ENCODE results near the gene URB1.

URB1 gene

DNA sequence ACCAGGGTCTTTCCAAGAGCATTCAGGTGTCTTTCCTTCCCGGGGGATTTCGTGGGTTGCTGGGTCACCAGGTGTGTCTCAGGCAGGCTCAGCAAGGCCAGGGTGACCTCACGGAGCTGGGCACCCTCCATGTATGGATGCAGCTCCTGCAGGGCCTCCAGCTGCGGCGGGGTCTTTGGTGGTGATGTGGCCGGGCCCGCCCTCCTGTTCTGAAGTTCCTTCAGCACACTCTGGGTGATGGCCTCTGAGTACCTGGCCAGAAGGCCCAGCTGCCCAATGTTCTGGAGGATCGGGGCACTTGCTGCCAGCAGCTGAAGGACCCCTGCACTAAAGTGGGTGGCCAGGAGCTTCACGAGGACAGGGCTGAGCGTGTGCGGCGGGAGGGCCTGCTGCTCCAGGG, 45.5 kb downstream of the URB1 start:
- Histone ChIP-seq H3K36me3 (ENCODE audit: control insufficient read depth, insufficient read depth, low read length) (peaks cover 45% of the 10 kb centered on the region), H3K27me3 (ENCODE audit: control insufficient read depth, insufficient read depth, low read length) (no peaks in the 10 kb centered on the region), H3K4me1 (ENCODE audit: control insufficient read depth, insufficient read depth, low read length) (no peaks in the 10 kb centered on the region), H3K9me3 (ENCODE audit: control insufficient read depth, insufficient read depth, low read length) (no peaks in the 10 kb centered on the region), H3K4me3 (ENCODE audit: low read length) (no peak overlapping the region), H3K27ac (ENCODE audit: low read length) (no peak overlapping the region)
- no peak for DNase-seq (ENCODE audit: low read depth, low spot score)
- no CpG with 5 or more reads among the region's 12 CpGs for WGBS (ENCODE audit: insufficient coverage, insufficient read length)

DNA sequence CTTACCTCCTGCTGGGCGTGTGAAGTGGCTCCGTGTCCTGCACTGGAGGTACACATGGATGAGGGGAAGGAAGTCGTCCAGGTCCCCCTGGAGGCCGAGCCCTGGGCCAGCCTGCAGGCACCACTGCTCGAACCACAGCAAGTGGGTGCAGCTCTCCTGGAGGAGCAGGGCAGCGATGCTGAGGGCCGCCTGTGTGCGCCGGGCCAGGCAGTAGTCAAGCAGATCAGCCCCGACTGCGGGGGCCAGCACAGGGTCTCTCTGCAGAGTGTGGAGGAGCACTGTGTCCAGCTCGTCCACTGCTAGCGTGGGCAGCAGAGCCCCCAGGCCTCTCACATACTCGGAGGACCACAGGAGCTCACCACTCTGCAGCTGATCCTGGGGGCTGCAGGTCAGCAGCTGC, 45.9 kb downstream of the URB1 start:
- Histone ChIP-seq H3K36me3 (ENCODE audit: control insufficient read depth, insufficient read depth, low read length) (peaks cover 48% of the 10 kb centered on the region), H3K4me1 (ENCODE audit: control insufficient read depth, insufficient read depth, low read length) (no peaks in the 10 kb centered on the region), H3K27me3 (ENCODE audit: control insufficient read depth, insufficient read depth, low read length) (no peaks in the 10 kb centered on the region), H3K27ac (ENCODE audit: low read length) (no peak overlapping the region), H3K4me3 (ENCODE audit: low read length) (no peak overlapping the region), H3K9me3 (ENCODE audit: control insufficient read depth, insufficient read depth, low read length) (no peaks in the 10 kb centered on the region)
- no CpG with 5 or more reads among the region's 14 CpGs for WGBS (ENCODE audit: insufficient coverage, insufficient read length)
- no peak for DNase-seq (ENCODE audit: low read depth, low spot score)

DNA sequence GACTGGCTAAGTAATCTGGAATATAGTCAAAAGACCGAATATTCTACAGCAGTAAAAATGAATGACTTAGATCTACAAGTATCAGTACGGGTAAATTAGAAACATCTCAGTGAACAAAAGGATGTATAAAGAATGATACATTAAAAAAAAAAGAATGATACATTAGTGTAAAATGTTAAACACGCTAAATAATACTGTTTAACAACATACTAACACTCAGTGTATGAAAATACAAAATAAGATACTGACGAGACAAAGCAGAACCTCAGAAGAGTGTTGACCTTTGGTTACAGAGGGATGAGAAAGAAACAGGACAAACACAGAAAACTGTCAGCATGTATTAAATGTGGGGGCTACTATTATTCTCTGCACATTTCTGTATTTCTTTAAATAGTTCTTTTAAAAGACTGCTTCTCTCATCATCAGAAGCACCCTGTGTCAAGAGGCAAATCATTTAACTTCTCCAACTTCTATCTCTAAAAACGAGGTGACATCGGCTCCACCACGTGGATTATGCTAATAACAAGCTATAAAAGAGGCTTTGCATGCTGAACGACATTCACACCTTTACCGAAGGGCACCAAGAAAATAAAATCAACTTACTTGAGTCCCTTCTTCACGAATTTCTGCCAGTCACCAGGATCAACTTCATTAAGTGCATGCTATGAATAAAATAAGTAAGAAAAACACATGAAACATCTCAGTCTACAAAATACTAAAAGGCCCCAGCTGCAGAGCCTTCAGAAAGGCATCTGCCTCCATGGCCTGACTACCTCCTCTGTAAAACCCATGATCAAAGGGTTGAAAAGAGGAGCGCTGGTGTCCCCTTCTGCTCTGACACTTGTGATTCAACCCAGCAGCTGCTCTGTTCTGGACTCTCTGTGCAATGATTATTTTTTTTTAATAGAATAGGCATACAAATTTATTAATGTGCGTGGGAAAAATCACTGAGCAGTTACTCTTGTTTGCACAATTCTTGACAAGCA, 51.7 kb downstream of the URB1 start:
- H3K27ac ChIP-seq (ENCODE audit: low read length): no peak overlapping the region
- no peak for DNase-seq (ENCODE audit: low read depth, low spot score)
- WGBS (ENCODE audit: insufficient coverage, insufficient read length): no CpG with 5 or more reads among the region's 12 CpGs

DNA sequence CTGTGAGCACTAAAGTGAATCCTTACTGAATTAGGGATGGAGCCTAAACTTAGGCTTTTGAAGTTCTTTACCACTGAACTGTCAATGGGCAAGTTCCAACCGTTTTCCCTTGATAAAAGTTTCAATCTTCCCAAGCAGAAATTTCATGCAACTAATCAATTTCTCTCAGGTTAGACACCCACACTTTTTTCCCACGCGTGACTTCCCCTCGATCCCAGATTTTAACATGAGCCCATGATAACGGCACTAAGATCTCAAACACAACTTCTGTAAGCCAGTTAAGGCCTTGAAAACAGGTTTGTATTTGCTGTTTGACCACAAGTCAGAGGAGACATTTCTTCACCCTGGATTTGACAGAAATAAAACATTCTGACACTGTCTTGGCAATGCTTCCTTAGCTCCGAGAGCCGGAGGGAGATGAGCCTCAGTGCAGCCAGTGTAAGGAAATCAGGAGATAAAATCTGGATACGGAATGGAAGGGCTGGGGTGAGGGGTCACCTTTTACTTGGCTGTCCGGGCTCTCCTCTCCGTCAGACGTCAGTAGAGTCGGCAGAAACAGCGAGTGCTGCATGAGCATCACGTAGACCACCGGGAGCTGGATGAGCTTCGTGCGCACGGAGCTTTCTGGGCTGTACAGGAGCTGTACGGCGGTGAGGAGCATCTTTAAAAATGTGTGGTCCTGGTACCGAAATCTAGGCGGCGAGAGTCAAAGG, 54.4 kb downstream of the URB1 start:
- Histone ChIP-seq H3K4me1 (ENCODE audit: control insufficient read depth, insufficient read depth, low read length) (no peaks in the 10 kb centered on the region), H3K27ac (ENCODE audit: low read length) (no peak overlapping the region), H3K36me3 (ENCODE audit: control insufficient read depth, insufficient read depth, low read length) (peaks cover 21% of the 10 kb centered on the region), H3K4me3 (ENCODE audit: low read length) (no peak overlapping the region), H3K9me3 (ENCODE audit: control insufficient read depth, insufficient read depth, low read length) (no peaks in the 10 kb centered on the region), H3K27me3 (ENCODE audit: control insufficient read depth, insufficient read depth, low read length) (no peaks in the 10 kb centered on the region)
- no peak for DNase-seq (ENCODE audit: low read depth, low spot score)
- WGBS (ENCODE audit: insufficient coverage, insufficient read length): no CpG with 5 or more reads among the region's 23 CpGs

More for the DNA sequence above, 51.7 kb downstream of the URB1 start:
- Histone ChIP-seq H3K36me3 (ENCODE audit: control insufficient read depth, insufficient read depth, low read length) (peaks cover 20% of the 10 kb centered on the region), H3K4me1 (ENCODE audit: control insufficient read depth, insufficient read depth, low read length) (no peaks in the 10 kb centered on the region), H3K4me3 (ENCODE audit: low read length) (no peak overlapping the region), H3K27me3 (ENCODE audit: control insufficient read depth, insufficient read depth, low read length) (no peaks in the 10 kb centered on the region), H3K9me3 (ENCODE audit: control insufficient read depth, insufficient read depth, low read length) (no peaks in the 10 kb centered on the region)

DNA sequence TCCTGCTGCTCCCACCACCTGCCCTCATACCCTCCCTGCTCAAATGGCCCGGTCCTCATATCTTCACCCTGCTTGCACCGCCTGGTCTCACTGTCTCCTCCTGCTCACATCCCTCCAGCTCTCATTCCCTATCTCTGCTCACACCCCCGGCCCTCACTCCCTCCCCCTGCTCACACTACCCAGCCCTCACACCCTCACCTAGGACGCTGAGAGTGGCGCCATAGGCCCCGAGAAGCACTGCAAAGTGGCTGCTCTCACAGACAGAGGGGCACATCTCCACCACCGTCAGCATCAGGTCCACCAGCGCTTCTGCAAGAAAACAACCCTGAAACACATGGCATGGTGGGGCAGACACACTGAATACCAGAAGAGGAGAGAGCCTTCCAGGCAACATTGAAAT, 55.6 kb downstream of the URB1 start:
- Histone ChIP-seq H3K9me3 (ENCODE audit: control insufficient read depth, insufficient read depth, low read length) (no peaks in the 10 kb centered on the region), H3K27ac (ENCODE audit: low read length) (no peak overlapping the region), H3K27me3 (ENCODE audit: control insufficient read depth, insufficient read depth, low read length) (no peaks in the 10 kb centered on the region), H3K4me1 (ENCODE audit: control insufficient read depth, insufficient read depth, low read length) (no peaks in the 10 kb centered on the region), H3K36me3 (ENCODE audit: control insufficient read depth, insufficient read depth, low read length) (peaks cover 17% of the 10 kb centered on the region), H3K4me3 (ENCODE audit: low read length) (no peak overlapping the region)
- no CpG with 5 or more reads among the region's 8 CpGs for WGBS (ENCODE audit: insufficient coverage, insufficient read length)
- DNase-seq (ENCODE audit: low read depth, low spot score): no peak

DNA sequence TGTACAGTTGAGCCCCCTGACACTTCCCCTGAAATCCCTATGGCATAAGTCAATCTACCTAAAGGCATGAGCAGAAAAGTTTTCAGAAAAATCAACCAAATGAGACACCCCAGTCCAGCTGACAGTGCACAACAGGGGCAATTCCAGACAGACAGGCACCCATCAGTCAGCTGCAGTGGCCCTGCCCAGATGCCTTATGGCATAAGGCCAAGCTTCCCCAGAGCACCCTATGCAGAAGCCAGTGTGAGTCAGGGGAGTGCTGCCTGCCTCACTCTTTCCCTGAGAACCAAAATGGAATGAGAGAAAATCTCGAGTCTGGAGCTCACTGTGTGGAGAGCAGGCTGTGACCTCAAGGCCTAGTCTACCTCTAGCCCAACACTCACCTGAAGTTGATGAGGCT, 56.1 kb downstream of the URB1 start:
- peaks cover 16% of the 10 kb centered on the region; the same call in 1 of the 2 replicates for H3K36me3 ChIP-seq (ENCODE audit: control insufficient read depth, insufficient read depth, low read length)
- no peak overlapping the region for H3K27ac ChIP-seq (ENCODE audit: low read length)
- H3K4me3 ChIP-seq (ENCODE audit: low read length): no peak overlapping the region
- no CpG with 5 or more reads among the region's 1 CpG for WGBS (ENCODE audit: insufficient coverage, insufficient read length)
- H3K4me1 ChIP-seq (ENCODE audit: control insufficient read depth, insufficient read depth, low read length): no peaks in the 10 kb centered on the region
- no peaks in the 10 kb centered on the region for H3K27me3 ChIP-seq (ENCODE audit: control insufficient read depth, insufficient read depth, low read length)
- H3K9me3 ChIP-seq (ENCODE audit: control insufficient read depth, insufficient read depth, low read length): no peaks in the 10 kb centered on the region
- DNase-seq (ENCODE audit: low read depth, low spot score): no peak

DNA sequence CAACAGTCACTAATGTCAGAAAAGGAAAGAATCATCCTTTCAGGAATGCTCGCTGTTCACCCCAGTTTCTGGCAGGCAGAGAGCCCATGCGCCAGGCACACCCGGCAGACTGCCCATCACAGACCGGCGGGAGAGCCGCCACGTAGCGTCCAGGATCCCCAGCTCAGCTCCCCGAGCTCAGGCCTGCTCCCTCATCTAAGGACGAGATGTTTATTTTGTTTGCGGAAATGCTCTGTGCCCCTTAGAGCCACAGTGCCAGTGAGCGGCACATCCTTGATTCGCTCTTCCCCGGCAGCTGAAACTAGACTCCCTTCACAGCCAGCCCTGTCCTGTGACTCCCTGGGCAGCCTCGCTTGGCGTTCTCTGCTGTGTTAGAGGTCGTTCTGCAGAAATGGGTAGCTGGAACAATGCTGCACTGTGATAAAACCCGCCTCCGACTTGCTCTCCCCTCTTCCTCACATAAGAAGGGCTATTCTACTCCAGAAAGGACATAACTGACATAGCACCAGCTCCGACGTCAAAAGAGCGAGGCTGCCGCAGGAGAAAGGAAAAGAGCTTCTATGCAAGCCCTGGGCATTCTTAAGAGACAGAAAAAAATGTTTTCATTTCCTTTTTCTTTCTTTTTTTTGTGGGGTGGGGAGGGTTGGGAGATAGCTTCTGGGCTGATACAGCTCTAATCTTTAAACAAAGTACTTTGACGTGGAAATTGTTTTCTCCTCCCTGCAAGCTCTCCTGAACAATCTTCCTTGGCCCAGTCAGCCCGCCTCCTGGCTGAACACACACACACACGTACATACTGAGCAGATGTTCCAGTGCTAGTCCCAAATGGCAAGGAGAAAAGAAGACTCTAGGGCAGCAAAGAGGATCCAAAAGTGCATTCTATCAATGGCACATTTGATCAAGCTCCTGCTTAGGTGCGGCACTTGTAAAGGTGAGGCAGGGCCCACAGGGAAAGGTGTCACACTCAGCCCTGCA, 56.9 kb downstream of the URB1 start:
- Histone ChIP-seq H3K9me3 (ENCODE audit: control insufficient read depth, insufficient read depth, low read length) (no peaks in the 10 kb centered on the region), H3K27me3 (ENCODE audit: control insufficient read depth, insufficient read depth, low read length) (no peaks in the 10 kb centered on the region), H3K4me3 (ENCODE audit: low read length) (no peak overlapping the region), H3K36me3 (ENCODE audit: control insufficient read depth, insufficient read depth, low read length) (peaks cover 16% of the 10 kb centered on the region; the same call in 1 of the 2 replicates), H3K27ac (ENCODE audit: low read length) (no peak overlapping the region), H3K4me1 (ENCODE audit: control insufficient read depth, insufficient read depth, low read length) (no peaks in the 10 kb centered on the region)
- no CpG with 5 or more reads among the region's 27 CpGs for WGBS (ENCODE audit: insufficient coverage, insufficient read length)
- DNase-seq (ENCODE audit: low read depth, low spot score): no peak

DNA sequence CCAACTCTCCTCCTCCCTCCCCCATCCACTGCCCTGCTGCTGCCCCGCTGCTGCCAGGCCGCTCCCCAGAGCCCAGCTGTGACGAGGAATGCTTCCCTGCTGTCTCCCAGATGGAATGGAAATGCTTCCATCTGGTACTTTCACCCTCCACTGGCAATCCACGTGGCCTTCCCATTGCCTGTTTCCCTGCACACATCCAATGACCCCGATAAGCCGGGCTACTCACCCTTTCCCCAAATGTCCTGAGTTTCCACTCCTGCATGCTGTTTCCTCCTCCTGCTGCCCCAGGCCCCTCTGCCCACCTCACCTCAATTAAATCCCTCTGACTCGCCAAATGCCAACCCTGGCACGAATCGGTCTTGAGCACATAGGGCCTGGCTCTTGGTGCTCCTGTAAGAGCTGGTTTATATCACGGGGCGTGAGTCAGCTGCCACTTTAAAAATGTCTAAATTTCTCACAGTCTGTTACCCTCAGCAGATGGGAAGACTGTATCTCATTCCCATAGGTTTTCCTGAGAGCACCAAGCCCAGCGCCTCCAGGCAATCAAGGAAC, 57.8 kb downstream of the URB1 start:
- H3K4me1 ChIP-seq (ENCODE audit: control insufficient read depth, insufficient read depth, low read length): no peaks in the 10 kb centered on the region
- H3K27ac ChIP-seq (ENCODE audit: low read length): no peak overlapping the region
- no CpG with 5 or more reads among the region's 12 CpGs for WGBS (ENCODE audit: insufficient coverage, insufficient read length)
- peaks cover 16% of the 10 kb centered on the region; the same call in 1 of the 2 replicates for H3K36me3 ChIP-seq (ENCODE audit: control insufficient read depth, insufficient read depth, low read length)
- DNase-seq (ENCODE audit: low read depth, low spot score): no peak
- no peaks in the 10 kb centered on the region for H3K9me3 ChIP-seq (ENCODE audit: control insufficient read depth, insufficient read depth, low read length)
- no peaks in the 10 kb centered on the region for H3K27me3 ChIP-seq (ENCODE audit: control insufficient read depth, insufficient read depth, low read length)
- H3K4me3 ChIP-seq (ENCODE audit: low read length): no peak overlapping the region

DNA sequence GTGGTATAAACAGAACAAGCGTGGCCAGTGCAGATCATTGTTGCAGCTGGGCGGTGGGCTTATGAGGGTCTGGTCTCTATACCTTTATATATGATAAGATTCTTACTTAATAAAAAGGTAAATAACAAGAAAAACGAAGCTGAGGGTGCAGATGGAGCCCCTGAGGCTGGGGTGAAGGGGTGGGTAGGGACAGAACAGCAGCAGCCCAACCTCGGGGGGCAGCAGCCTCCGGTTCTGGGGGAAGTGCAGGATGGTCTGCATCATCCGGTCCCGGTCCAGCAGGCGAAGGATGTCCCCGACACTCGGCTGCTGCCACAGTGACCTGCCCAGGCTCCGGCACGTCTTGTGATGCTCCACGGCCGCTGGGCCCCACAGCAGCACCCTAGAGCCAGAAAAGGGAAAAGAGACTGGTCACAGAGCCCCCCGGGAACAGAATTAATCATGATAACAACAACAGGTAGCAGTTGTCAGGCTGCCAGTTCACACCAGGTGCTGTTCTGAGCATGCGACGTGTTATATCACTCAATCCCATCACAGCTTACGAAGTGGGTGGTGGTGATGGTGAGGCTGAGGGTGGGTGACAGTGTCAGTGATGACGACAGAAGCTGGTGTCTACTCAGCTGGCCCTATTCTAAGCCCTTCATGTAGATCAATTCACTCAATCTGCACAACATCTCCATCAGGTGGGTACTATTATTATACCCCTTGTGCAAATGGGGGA, 58.7 kb downstream of the URB1 start:
- Histone ChIP-seq H3K4me3 (ENCODE audit: low read length) (no peak overlapping the region), H3K27ac (ENCODE audit: low read length) (no peak overlapping the region), H3K9me3 (ENCODE audit: control insufficient read depth, insufficient read depth, low read length) (no peaks in the 10 kb centered on the region), H3K36me3 (ENCODE audit: control insufficient read depth, insufficient read depth, low read length) (peaks cover 16% of the 10 kb centered on the region; the same call in 1 of the 2 replicates), H3K27me3 (ENCODE audit: control insufficient read depth, insufficient read depth, low read length) (no peaks in the 10 kb centered on the region), H3K4me1 (ENCODE audit: control insufficient read depth, insufficient read depth, low read length) (no peaks in the 10 kb centered on the region)
- WGBS (ENCODE audit: insufficient coverage, insufficient read length): no CpG with 5 or more reads among the region's 19 CpGs
- DNase-seq (ENCODE audit: low read depth, low spot score): no peak

Data from iPS DF 6.9 (cell line).